Measurements from ENCODE around the gene GALNT8. TPM values are rescaled to one million over a fixed set of nuclear protein-coding genes. Genes with fewer than 3 reads are reported as not detected.
"Not testable (repeated sequence)": the region's sequence is repeated elsewhere in the genome, so short reads cannot be mapped to it uniquely, and the experiment has no call there.

GALNT8 gene, protein sequence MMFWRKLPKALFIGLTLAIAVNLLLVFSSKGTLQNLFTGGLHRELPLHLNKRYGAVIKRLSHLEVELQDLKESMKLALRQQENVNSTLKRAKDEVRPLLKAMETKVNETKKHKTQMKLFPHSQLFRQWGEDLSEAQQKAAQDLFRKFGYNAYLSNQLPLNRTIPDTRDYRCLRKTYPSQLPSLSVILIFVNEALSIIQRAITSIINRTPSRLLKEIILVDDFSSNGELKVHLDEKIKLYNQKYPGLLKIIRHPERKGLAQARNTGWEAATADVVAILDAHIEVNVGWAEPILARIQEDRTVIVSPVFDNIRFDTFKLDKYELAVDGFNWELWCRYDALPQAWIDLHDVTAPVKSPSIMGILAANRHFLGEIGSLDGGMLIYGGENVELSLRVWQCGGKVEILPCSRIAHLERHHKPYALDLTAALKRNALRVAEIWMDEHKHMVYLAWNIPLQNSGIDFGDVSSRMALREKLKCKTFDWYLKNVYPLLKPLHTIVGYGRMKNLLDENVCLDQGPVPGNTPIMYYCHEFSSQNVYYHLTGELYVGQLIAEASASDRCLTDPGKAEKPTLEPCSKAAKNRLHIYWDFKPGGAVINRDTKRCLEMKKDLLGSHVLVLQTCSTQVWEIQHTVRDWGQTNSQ
- total RNA-seq (2014; rRNA removed; shearing (Covaris generic)), result 0.07 and 0.35 TPM in 2 replicates
- 0.06 TPM in 2 replicates for polyA plus RNA-seq (2015; cell fraction: cytosol; rRNA removed)
- polyA plus RNA-seq (2015; cell fraction: nucleus; rRNA removed), result not detected in 2 replicates

DNA sequence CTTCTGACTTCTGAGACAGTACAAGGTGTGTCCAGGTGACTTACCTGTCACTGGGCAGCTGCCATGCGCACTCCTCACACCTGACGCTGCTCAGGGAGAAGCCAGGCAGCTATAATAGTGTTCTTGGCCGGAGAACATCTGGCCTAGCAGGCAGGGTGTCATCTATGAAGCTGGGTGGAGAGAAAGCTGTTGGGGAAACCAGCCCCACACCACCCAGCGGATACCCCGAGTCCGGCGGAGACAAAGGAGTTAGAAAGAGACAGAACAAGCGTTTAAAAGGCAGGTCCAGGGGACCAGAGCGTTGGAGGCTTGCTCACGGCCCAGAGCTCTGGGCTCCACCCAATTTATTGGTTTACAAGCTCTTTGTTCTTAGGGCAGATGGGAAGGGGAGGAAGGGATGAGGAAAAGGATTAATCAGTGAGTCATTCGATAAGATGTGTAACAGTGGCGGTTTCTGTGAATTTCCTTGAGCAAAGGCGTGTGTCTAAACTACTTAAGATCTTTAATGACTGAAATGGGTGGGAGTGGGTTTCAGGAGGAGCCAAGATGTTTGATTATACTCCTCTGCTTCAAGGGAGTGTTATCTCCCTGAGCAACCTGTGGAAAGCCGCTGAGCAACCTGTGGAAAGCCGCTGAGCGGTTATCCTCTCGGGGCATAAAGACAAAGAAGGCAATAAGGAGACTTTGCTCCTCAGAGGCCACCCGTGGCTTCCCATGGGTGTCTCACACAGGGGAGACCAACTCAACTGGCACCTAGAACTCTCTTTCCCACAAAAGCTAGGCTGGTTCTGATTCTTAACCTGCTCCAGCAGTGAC is at the start of gene GALNT8:
Gene GALNT8 (plus strand): TSS at position 580 of the 816 bp plus-strand sequence. CDS start 278 bp downstream, outside the sequence.
- DNase-seq (ENCODE audit: low read depth), result peak; percentile 45

DNA sequence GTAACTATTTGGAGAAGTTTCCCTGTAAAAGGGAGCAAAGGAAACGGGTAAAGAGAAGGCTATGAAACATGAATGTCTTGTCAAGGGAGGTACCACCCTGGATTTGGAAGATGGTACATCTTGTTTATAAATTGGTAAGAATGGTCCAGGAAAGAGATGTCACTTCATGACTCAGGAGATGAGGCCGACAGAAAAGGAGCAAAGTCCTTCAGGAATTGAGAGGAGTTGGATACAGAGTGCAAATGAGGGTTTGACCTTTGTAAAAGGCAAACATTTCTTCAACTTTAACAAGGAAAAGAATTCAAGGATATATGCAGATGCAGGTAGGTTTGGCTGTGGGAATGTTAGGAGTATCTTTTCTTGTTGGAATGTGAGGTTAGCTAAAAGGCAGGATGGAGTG is 40.5 kb upstream of the GALNT8 start:
- DNase-seq (ENCODE audit: low read depth), result no peak

DNA sequence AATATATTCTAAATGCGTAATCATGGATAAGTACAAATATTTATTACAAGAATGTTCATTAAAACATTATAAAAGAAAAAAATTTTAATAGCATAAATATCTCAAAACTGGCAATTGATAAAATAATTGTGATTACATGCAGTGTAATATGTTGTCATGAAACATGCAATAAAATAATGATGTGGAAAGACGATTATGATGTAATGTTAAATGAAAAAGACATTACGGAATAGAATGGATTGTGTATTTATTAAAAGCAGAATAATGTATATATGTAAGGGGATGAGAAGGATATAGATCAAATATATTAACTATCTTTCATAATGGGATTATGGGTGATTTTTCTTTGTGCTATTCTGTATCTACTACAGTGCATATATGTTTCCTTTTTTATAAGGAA is 38.5 kb upstream of the GALNT8 start:
- DNase-seq (ENCODE audit: low read depth), result no peak

DNA sequence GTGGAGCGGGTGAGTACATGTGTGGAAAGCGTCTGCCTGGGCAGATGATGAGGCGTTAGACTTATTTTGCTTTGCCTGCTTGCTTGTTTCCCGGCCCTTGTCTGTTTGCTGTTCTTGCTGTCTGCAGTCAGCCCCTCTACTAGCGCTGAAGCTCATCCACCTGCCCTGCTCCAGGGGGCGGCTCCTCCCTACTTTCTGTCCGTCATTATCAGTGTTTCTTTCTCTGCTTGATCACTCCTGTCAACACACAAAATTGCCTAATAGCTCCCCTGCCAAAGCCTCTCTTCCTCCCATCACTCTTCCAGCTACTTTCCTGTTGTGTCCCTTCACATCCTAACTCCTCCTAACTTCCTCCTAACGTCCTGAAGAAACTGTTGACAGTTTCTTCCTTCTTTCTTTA is 34.9 kb upstream of the GALNT8 start:
- DNase-seq (ENCODE audit: low read depth), result no peak

DNA sequence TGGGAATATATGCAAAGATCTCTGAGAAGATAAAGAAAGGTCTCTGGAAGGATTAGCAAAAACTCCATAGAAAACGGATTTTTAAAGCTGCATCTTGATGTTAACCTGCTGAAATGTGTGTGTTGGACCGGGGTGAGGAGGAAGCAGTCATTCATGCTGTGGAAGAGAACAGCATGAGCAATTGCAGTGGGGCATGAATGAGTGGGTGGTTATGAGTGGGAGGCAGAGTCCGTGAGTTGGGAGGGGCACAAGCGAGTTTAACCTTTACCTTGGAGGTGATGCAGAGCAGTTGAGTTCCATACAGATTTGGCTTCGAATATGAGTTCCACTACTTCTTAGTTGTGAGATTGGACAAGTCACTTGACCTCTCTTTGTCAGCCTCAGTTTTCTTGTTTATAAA is 29.4 kb upstream of the GALNT8 start:
- no peak for DNase-seq (ENCODE audit: low read depth)

DNA sequence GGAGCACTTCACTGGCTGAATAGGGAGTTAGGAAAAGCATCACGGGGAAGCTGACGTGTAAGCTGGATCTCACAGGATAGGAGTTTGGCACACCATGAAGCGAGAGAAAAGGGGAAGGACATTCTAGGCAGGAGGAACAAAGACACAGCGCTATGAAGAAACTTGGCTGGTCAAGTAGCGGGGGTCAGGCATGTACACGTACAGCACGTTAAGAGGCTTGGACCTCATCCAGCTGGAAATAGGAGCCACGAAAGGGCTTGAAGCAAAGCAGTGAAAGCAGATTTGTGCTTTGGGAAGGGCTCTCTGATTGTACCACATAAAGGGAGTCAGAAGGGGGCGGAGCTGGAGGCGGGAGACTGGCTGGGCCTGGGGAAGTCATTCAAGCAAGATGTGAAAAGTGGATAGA is 19.6 kb upstream of the GALNT8 start:
- DNase-seq (ENCODE audit: low read depth), result no peak

DNA sequence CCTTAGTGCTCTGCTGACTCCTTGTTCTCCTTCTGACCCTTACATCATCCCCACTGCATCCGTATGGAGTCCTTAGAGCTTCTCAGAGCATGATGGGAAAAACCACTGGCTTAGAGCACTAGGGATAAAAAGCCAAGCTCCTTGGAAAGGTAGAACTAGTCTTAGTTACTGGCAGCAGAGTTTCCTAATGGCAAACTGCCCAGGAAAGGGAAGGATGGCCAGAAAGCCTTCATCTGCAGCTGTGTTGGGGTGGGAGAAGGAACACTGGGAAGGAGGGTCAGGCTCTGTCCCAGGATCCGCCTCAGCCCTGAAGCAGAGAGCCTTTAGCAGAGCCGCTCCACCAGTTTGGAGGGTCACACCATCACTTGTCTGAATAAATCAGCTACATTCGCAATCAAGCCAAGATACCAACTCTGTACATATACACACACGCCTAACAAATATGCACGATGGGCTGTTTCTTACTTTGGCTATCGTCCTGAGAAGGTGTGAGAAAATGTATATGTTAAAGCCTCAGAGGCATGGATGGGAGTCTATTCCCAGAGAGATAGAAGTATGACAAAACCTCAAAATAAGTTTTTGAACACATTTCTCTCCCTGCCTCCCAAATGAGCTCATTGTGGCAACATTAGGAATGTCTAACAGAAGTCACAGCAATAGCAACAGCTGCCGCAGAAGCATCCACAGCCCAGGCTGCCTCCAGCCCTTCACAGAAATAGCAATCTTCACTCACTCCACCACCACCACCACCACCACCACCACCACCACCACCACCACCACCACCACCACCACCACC is 18.6 kb upstream of the GALNT8 start:
- DNase-seq (ENCODE audit: low read depth), result no peak

DNA sequence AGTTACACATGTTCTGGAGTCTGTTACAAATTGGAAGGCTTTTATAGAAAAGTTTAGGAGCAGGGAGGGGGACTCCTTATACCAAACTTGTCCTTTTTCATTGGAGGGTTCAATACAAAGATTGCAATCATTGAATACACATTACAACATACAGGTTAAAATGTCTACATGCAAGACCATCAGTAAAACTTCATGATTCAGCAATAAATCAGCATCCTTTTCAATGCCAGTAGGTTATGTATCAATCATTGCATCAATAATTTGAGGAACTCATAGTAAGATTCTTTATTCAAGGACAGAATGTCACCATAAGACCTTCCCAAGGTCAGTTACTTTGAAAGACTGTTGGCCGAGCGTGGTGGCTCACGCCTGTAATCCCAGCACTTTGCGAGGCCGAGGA is 16.5 kb upstream of the GALNT8 start:
- no peak for DNase-seq (ENCODE audit: low read depth)

DNA sequence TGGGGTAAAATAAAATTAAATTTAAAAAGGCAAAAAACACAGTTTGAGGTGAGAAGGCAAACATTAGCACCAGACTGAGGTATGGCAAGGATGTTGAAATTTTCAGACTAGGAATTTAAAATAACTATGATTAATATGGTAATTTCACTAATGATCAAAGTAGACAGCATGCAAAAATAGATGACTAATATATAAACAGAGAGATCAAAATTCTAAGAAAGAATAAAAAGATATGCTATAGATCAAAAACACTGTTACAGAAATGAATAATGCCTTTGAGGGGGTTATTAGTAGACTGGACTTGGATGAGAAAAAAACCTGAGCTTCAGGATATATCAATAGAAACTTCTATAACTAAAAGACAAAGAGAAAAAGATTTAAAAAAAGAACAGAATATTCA is 14.4 kb upstream of the GALNT8 start:
- no peak for DNase-seq (ENCODE audit: low read depth)

DNA sequence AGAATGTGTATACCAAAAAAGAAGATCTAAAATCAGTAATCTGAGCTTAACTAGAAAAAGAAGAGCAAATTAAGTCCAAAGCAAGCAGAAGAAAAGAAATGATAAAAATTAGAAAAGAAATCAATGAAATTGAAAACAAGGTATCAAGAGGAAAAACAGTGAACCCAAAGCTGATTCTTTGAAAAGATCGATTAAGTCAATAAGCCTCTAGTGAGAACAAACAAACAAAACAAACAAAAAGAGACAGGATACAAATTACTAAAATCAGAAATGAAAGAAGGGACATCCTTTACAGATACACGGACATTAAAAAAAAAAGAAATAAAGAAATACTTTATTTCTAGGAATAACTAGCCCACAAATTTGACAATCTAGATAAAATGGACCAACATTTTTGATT is 12.9 kb upstream of the GALNT8 start:
- no peak for DNase-seq (ENCODE audit: low read depth)

DNA sequence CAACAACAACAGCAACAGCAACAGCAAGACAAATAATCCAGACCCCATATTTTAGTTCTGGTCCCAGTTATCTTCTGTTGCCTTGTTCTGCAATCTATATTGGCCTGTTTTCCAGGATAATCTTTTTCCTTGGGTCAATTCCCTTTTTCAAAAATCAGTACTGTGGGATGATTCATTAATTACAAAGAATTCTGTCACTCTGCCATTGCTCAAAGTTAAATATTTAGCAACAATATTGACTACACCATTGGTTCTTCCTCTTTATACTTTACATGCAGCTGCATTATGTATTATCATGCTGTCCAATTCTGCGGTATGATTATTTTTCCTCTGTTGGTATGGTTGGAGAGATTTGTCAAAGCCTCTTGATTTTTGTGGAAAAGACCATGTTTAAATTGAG is 10.1 kb upstream of the GALNT8 start:
- no peak for DNase-seq (ENCODE audit: low read depth)

DNA sequence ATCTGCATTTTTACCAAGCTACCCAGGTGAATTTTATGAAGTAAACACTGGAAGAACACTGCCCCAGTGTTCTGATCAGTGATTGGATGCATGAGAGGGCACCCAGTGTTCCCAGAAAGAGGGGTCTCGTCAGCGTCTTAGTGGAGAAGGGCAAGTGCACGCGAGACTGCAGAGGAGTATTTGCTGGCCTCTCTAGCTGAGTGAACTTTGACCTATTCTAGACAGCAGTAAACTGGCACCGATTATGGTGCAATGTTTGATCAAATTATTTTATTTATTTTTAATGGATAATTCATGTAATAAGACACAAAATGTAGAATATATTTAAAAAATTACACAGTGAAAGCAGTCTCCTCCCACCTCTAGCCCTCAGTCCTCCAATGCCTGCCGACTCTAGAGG is 5.3 kb upstream of the GALNT8 start:
- DNase-seq (ENCODE audit: low read depth), result no peak

DNA sequence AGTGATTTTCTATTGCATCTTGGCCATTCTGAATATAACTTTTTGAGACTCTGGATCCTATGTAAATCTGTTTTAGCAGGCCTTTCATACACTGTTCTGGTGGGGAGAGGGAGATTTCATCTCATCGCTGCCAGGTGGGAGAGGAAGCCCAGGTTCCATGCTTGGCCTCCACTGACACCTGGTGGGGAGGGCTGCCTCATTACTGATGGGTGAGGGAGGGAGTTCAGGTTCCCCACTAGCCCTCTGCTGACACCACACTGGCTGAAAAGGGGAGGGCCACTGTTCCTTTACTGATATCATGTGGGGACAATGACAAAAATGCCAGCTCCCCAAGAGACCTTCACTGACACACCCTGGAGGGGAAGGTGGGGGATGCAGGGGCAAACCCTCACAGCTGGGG is 2.4 kb upstream of the GALNT8 start:
- DNase-seq (ENCODE audit: low read depth), result no peak

DNA sequence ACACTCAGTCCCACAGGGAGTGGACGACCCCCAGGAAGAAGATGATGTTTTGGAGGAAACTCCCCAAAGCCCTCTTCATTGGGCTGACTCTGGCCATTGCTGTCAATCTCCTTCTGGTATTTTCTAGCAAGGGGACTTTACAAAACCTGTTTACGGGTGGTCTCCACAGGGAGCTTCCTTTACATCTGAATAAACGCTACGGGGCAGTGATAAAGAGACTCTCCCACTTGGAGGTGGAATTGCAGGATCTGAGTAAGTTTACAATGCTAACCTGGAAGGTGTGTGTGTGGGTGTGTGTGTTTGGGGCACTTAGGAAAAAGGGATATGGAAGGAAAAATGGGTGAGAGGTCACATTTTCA is 416 bp downstream of the GALNT8 start:
- DNase-seq (ENCODE audit: low read depth), result no peak

DNA sequence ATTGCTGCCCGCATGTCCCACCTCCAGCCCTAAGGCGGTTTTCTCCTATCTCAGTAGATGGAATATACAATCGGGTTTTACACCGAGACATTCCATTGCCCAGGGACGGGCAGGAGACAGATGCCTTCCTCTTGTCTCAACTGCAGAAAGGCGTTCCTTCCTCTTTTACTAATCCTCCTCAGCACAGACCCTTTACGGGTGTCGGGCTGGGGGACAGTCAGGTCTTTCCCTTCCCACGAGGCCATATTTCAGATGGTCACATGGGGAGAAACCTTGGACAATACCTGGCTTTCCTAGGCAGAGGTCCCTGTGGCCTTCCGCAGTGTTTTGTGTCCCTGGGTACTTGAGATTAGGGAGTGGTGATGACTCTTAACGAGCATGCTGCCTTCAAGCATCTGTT is 1.4 kb downstream of the GALNT8 start:
- DNase-seq (ENCODE audit: low read depth), result not testable (repeated sequence)

DNA sequence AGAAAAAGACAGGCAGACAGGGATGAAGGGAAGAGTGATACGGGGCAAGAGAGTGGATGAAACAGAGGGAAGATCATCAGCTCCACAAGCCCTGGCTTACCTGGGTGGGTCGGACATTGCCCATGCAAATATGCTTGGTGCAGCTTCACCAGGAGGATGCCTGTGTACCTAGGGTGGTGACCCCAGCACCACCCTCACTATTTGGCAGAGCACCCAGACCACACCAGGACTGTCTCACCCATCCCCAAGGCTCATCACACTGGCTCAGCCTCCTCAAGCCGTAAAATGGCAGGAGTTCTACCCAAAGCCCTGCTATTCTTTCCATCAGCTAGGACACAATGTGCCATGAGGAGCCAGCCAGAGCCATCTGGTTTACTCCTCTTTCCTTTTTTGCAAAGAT is 3.0 kb downstream of the GALNT8 start:
- no peak for DNase-seq (ENCODE audit: low read depth)

DNA sequence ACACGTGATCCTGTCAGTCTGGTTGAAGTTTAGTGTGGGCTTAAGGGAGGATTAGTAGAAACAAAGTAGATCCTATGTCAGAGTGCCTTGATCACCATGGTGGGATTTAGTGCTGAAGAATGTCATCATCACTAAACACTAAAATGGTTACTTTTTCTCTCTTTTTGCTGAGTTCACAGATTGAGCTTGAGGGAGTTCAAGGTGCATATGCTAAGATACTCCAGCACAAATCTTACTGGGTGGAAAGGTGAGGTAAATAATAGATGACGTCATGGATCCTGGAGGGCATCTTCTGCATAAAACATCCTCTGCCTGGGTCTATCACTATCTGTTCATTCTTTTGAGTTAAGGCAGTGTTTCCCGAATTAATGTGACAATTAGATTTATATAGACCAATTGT is 4.9 kb downstream of the GALNT8 start:
- no peak for DNase-seq (ENCODE audit: low read depth)

DNA sequence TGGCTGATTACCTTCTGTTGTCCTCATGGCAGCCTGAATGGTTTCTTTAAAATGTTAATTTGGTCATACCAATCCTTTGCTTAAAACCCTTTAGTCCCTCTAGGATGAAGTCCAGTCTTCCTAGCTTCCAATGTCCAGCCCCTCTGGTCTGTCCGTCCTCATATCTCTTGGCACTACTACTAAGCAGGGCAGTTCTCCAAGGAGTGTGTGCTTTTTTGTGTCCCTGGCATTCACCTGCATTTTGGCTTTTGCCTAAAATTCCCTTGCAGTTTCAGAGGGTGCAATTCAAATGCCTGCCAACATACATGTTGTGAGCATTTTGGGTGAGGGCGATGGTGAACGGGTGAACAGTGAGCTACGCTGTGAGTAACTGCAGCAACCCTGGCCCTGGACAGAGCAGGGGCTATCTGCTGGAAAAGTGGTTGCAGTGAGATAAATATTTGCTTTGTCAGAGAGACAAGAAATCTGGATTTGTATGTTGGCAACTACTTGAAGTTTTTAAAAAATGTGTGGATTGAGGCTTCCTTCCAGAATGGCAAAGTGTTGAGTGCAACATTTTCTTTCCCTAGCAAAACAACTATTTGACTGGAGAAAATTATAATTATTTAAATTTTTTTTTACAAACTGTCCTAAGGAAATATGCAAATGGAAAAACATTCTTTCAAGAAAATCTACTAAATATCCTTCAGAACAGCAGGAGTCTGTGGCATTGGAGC is 14.6 kb downstream of the GALNT8 start:
- no peak for DNase-seq (ENCODE audit: low read depth)

DNA sequence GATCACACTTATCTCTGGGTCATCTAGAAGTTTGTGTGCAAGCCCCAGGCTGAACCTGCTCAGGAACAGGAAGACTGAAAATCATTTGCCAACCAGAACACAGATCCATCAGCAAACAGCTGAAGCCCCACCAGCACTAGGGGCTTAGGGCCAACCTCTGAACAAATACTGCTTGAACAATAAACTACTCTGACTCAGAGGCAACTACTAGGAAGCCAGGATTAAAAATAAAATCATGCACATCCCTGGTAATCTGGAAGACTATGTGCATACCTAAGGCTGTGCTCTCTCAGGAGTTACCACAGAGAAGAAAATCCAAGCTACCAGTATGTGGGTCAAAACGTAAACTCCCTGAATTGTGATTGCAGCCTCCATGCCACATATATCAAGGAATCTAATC is 15.9 kb downstream of the GALNT8 start:
- DNase-seq (ENCODE audit: low read depth), result no peak

DNA sequence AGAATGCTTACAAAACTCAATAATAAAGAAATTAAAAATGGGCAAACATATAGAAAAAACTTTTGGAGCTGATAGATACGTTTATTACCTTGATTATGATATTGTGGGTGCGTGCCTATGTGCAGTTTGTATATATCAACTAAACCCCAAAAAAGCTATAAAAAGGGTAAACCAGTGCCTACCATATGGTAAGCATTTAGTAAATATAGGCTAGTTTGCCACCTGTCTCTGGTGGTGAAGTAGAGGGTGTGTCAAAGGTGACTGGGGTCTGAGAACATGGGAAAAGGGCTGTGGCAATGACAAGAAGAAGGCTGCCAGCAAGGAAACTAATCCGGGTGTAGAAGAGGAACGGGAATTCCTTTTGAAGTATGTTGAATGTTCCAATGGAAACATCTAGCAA is 18.3 kb downstream of the GALNT8 start:
- no peak for DNase-seq (ENCODE audit: low read depth)

Data from HT1080 (cell line).